OCI-LY7 (cell line): ENCODE data around the gene RPL29. TPM values are rescaled to one million over a fixed set of nuclear protein-coding genes. Genes with fewer than 3 reads are reported as not detected.

Experiments used
- BruUV-seq: library from RNA; stranded (reverse); fragments of 400-500 nt; replicated peaks from 2 replicates; lab custom pipeline; 2021; lab: Mats Ljungman, UMichigan
- CTCF ChIA-PET: fragments of 300-600 bp; sonication (Branson Sonifier 250); formaldehyde crosslinking; loops from one replicate; lab custom pipeline; 2022; ENCODE audit warnings: antibody characterized with exemption; ENCODE audit not compliant: unreplicated experiment; lab: Charles Lee
- POLR2A ChIA-PET: fragments of 300-600 bp; sonication (Branson Sonifier 250); formaldehyde crosslinking; loops from one replicate; lab custom pipeline; 2022; ENCODE audit warnings: antibody characterized with exemption; lab: Charles Lee
- DNase-seq: peaks from one replicate; pipeline ENCODE4 v3.0.0-alpha.2; 2015; ENCODE audit warnings: low spot score
- H2AFZ ChIP-seq: fragments of 200-600 bp; sonication (generic), shearing (Covaris generic); 2 replicates; pipeline ENCODE4 v1.6.1; 2014; ENCODE audit warnings: mild to moderate bottlenecking, antibody characterized with exemption, low read length, moderate library complexity
- H3K27ac ChIP-seq: fragments of 200-600 bp; sonication (generic); 2 replicates; pipeline ENCODE4 v1.5.1; 2014; ENCODE audit warnings: mixed run types, low read depth, mild to moderate bottlenecking, moderate library complexity, low read length, inconsistent platforms; ENCODE audit not compliant: poor library complexity, severe bottlenecking
- H3K36me3 ChIP-seq: fragments of 200-600 bp; sonication (generic); 2 replicates; pipeline ENCODE4 v1.6.1; 2014; ENCODE audit warnings: mild to moderate bottlenecking, antibody characterized with exemption, low read length, moderate library complexity, mixed read lengths; ENCODE audit not compliant: insufficient read depth
- H3K4me1 ChIP-seq: fragments of 200-600 bp; sonication (generic); 2 replicates; pipeline ENCODE4 v1.5.1; 2014; ENCODE audit warnings: mild to moderate bottlenecking, low read length; ENCODE audit not compliant: insufficient read depth, poor library complexity, severe bottlenecking
- H3K4me2 ChIP-seq: fragments of 200-600 bp; sonication (generic); 2 replicates; pipeline ENCODE4 v1.6.1; 2014; ENCODE audit warnings: mild to moderate bottlenecking, low read length
- H3K4me3 ChIP-seq: fragments of 200-600 bp; sonication (generic); 2 replicates; pipeline ENCODE4 v1.5.1; 2014; ENCODE audit warnings: mild to moderate bottlenecking, low read depth, low read length; ENCODE audit not compliant: poor library complexity, severe bottlenecking
- H3K79me2 ChIP-seq: fragments of 200-600 bp; sonication (generic); 2 replicates; pipeline ENCODE4 v1.6.1; 2016; ENCODE audit warnings: low read depth, mild to moderate bottlenecking, low read length, moderate library complexity, mixed read lengths; ENCODE audit not compliant: insufficient read depth
- H3K9me2 ChIP-seq: fragments of 200-600 bp; sonication (generic); 2 replicates; pipeline ENCODE4 v1.6.1; 2016; ENCODE audit warnings: mild to moderate bottlenecking, low read length, mixed read lengths; ENCODE audit not compliant: insufficient read depth
- H3K9me3 ChIP-seq: fragments of 200-600 bp; sonication (generic); 2 replicates; pipeline ENCODE4 v1.6.1; 2014; ENCODE audit warnings: mild to moderate bottlenecking, mixed run types, low read length, mixed read lengths
- H4K20me1 ChIP-seq: fragments of 200-600 bp; sonication (generic); 2 replicates; pipeline ENCODE4 v1.6.1; 2014; ENCODE audit warnings: mild to moderate bottlenecking, antibody characterized with exemption, low read length, moderate library complexity, mixed read lengths; ENCODE audit not compliant: insufficient read depth
- CTCF ChIP-seq: fragments of 200-600 bp; sonication (generic); conservative IDR thresholded peaks from 2 replicates; pipeline ENCODE4 v1.5.1; 2014; ENCODE audit warnings: mild to moderate bottlenecking, antibody characterized with exemption, low read length, moderate library complexity, mixed read lengths
- EZH2phosphoT487 ChIP-seq: fragments of 200-600 bp; sonication (generic); IDR thresholded peaks from 2 replicates; pipeline ENCODE4 v1.6.1; 2018; ENCODE audit warnings: low read depth, borderline replicate concordance, mild to moderate bottlenecking, mixed run types, antibody characterized with exemption, low read length, moderate library complexity, mixed read lengths
- intact Hi-C: fragments of 100-400 bp; cut with micrococcal nuclease; formaldehyde crosslinking; loops from one replicate; pipeline ENCODE4 v1.10.0; 2022; ENCODE audit not compliant: unreplicated experiment
- total RNA-seq, 2 experiments: library from RNA; depleted of rRNA in 1 of 2; stranded (reverse); fragments of >200 nt in 1 of 2; shearing (Covaris generic) in 1 of 2; gene quantifications; 2 replicates each; pipeline ENCODE4 v1.2.3, GENCODE V29; 2014 to 2022

RPL29 gene
- total RNA-seq, 2 experiments from 2014 or later: 1,535 to 1,781 TPM

- no peak overlapping the region for H3K27ac ChIP-seq
- TF ChIP-seq EZH2phosphoT487 (no peak), CTCF (no peak)
- H3K4me1 ChIP-seq: peaks cover 3% of the 10 kb centered on the region
- intact Hi-C loops: no loop called here
- ChIA-PET CTCF (no interaction called here), POLR2A (no interaction called here)
- H3K4me3 ChIP-seq: no peak overlapping the region
- no peaks in the 10 kb centered on the region for H3K79me2 ChIP-seq
- H3K36me3 ChIP-seq: no peaks in the 10 kb centered on the region
- no peak overlapping the region for H2AFZ ChIP-seq
- no peaks in the 10 kb centered on the region for H3K9me2 ChIP-seq
- no TSS peak for BruUV-seq
- DNase-seq: no peak
- H3K9me3 ChIP-seq: no peaks in the 10 kb centered on the region
- H3K4me2 ChIP-seq: no peak overlapping the region
- H4K20me1 ChIP-seq: no peaks in the 10 kb centered on the region
These were observed 42.2 kb downstream of the RPL29 start for GRCh38 chr3:51953445-51953844.

- H3K9me3 ChIP-seq: no peaks in the 10 kb centered on the region
- no peak overlapping the region for H3K4me3 ChIP-seq
- TF ChIP-seq EZH2phosphoT487: no peak
- TF ChIP-seq CTCF: no peak
- no peak overlapping the region for H3K27ac ChIP-seq
- H4K20me1 ChIP-seq: no peaks in the 10 kb centered on the region
- ChIA-PET POLR2A (interaction anchor here (0.7 kb wide), 1 partner anchor 317 kb away, joined by 3 read pairs; no protein-coding TSS in a partner anchor), CTCF (interaction anchor here (0.9 kb wide), 1 partner anchor 8 kb away, joined by 3 read pairs; no protein-coding TSS in a partner anchor)
- H3K4me2 ChIP-seq: no peak overlapping the region
- no peak overlapping the region for H2AFZ ChIP-seq
- DNase-seq: no peak
- no peaks in the 10 kb centered on the region for H3K79me2 ChIP-seq
- intact Hi-C loops: no loop called here
- H3K36me3 ChIP-seq: no peaks in the 10 kb centered on the region
- BruUV-seq: no TSS peak
- no peaks in the 10 kb centered on the region for H3K4me1 ChIP-seq
- H3K9me2 ChIP-seq: no peaks in the 10 kb centered on the region
These were observed 44.8 kb downstream of the RPL29 start for GRCh38 chr3:51950899-51951298.

GRCh38 chr3:51949121-51949520 is 46.6 kb downstream of the RPL29 start:
- CTCF ChIA-PET: no interaction called here
- H3K27ac ChIP-seq: no peak overlapping the region
- no peak overlapping the region for H3K4me2 ChIP-seq
- no peaks in the 10 kb centered on the region for H3K79me2 ChIP-seq
- H3K4me1 ChIP-seq: no peaks in the 10 kb centered on the region
- no peaks in the 10 kb centered on the region for H3K9me2 ChIP-seq
- POLR2A ChIA-PET: no interaction called here
- no peaks in the 10 kb centered on the region for H4K20me1 ChIP-seq
- TF ChIP-seq CTCF (no peak), EZH2phosphoT487 (no peak)
- no peaks in the 10 kb centered on the region for H3K36me3 ChIP-seq
- intact Hi-C loops: no loop called here
- DNase-seq: no peak
- BruUV-seq: no TSS peak
- H3K9me3 ChIP-seq: no peaks in the 10 kb centered on the region
- no peak overlapping the region for H3K4me3 ChIP-seq
- H2AFZ ChIP-seq: no peak overlapping the region
